HL-60 (cell line): ENCODE data around the gene FLNB.

Experiments
- CTCF ChIP-seq: IDR thresholded peaks from one replicate; pipeline ENCODE4 v1.5.1; 2011; ENCODE audit warnings: low read length, control low read depth, inconsistent platforms; ENCODE audit not compliant: insufficient read depth
- GABPA ChIP-seq: IDR thresholded peaks from 2 replicates; pipeline ENCODE4 v1.6.1; 2012; ENCODE audit warnings: low read depth

GRCh38 chr3:58169371-58169770, 161.1 kb downstream of the FLNB start:
- TF ChIP-seq GABPA (no peak), CTCF (no peak)
